Heart left ventricle (tissue), 16 donors: Measurements from ENCODE around the gene ABHD16A. TPM values are rescaled to one million over a fixed set of nuclear protein-coding genes. Genes with fewer than 3 reads are reported as not detected.

Source experiments
- ATAC-seq, 4 donors: fragments of 200-7000 bp; cut with Tn5 transposase; one replicate each; pipeline ENCODE4 v1.9.1; 2020 to 2022; ENCODE audit warnings: moderate library complexity in 4 of 4, mild to moderate bottlenecking in 3 of 4, moderate number of reproducible peaks in 1 of 4
- DNase-seq, 5 donors: peaks; one replicate each; pipeline ENCODE4 v3.0.0-alpha.2; 2020
- H3K27ac ChIP-seq, 12 donors: fragments of 200-600 bp; sonication (generic) in 4 of 12; one replicate each; pipeline versions ENCODE4 v1.5.0 to v1.8.0; 2016 to 2022; ENCODE audit warnings: mild to moderate bottlenecking in 2 of 12
- H3K27me3 ChIP-seq, 9 donors: fragments of 200-600 bp; sonication (generic) in 2 of 9; one replicate each; pipeline versions ENCODE4 v1.5.1 to v1.8.0; 2016 to 2022; ENCODE audit warnings: mild to moderate bottlenecking in 3 of 9
- H3K36me3 ChIP-seq, 9 donors: fragments of 200-600 bp; sonication (generic) in 2 of 9; one replicate each; pipeline versions ENCODE4 v1.5.0 to v1.8.0; 2018 to 2022; ENCODE audit warnings: mild to moderate bottlenecking in 2 of 9
- H3K4me1 ChIP-seq, 12 donors: fragments of 200-600 bp; sonication (generic) in 4 of 12; one replicate each; pipeline versions ENCODE4 v1.5.0 to v1.8.0; 2016 to 2022; ENCODE audit warnings: mild to moderate bottlenecking in 3 of 12
- H3K4me3 ChIP-seq, 12 donors: fragments of 200-600 bp; sonication (generic) in 4 of 12; one replicate each; pipeline versions ENCODE4 v1.5.0 to v1.8.0; 2017 to 2022; ENCODE audit warnings: mild to moderate bottlenecking in 9 of 12, moderate library complexity in 4 of 12
- H3K9me3 ChIP-seq, 12 donors: fragments of 200-600 bp; sonication (generic) in 4 of 12; one replicate each; pipeline versions ENCODE4 v1.5.0 to v1.8.0; 2016 to 2022; ENCODE audit warnings: mild to moderate bottlenecking in 1 of 12
- POLR2A ChIP-seq, 2 donors: fragments of 450-650 bp; IDR thresholded peaks; one replicate each; pipeline ENCODE4 v1.6.1; 2017; ENCODE audit warnings: antibody characterized with exemption in 2 of 2, mild to moderate bottlenecking in 2 of 2, moderate library complexity in 2 of 2
- WGBS, 4 donors: extraction: QIAGEN DNeasy Blood & Tissue Kit in 2 of 4; methylation state at CpG; one replicate each; pipeline versions ENCODE4 v1.1.5 to v1.1.7; 2013 to 2018; 5-methylcytosine and 5-hydroxymethylcytosine counted together
- intact Hi-C, 10 donors: fragments of 100-400 bp; cut with DNase I; formaldehyde crosslinking; loops; one replicate each; pipeline versions ENCODE4 v1.11.1 to v1.14.2; 2022
- polyA plus RNA-seq, 2 donors: library from polyadenylated mRNA; stranded (reverse); fragments of 200-250 nt; gene quantifications; one replicate each; pipeline ENCODE4 v1.2.3, GENCODE V29; 2013
- total RNA-seq, 9 donors: library from RNA; depleted of rRNA in 2 of 9; stranded (reverse); fragments of >200 nt in 2 of 9; fragmentation: NEBNext Ultra II Directional in 3 of 9; extraction: Animal tissue kit (Norgen Biotek cat#: 25700) in 3 of 9; gene quantifications; one replicate each; pipeline versions ENCODE4 v1.1.0 to v1.2.4, GENCODE V29; 2016 to 2023
- TF ChIP-seq, protein P1 (sequence below), 12 donors: fragments of 200-600 bp; sonication (generic) in 4 of 12; IDR thresholded peaks; one replicate each; pipeline versions ENCODE4 v1.5.0 to v1.8.0; 2018 to 2022; ENCODE audit warnings: antibody characterized with exemption in 12 of 12, mild to moderate bottlenecking in 5 of 12
- donor health status: ischemic (EF 13 %, LVEDD 7.1; RV severe dilation, severe dysfunction).
- donor health status: healthy with polysubstance abuse.
- donor health status: DM: no; HTN: yes; CAD: no.
- donor health status: DM: no; HTN: no; CAD: no.
- donor health status: ischemic (EF 25% LVEDD 6.9; RV normal size, moderate dysfunction).
- donor health status: ischemic (EF 25% LVEDD 5.7; RV mildly dilated, moderate dysfunction).
- donor health status: healthy.
- donor health status: DM: yes; HTN: yes; CAD: no.
- donor health status: ischemic (EF 35%, LVEDD 5.7; RV mildly dilated, moderate dysfunction).
- donor health status: nonischemic (EF 11% LVEDD 7.7; RV severe dilation, severe dysfunction).
- donor health status: DM: yes; HTN: yes; CAD: no.
- donor health status: PGD.
- donor health status: ischemic (EF 29% LVEDD 5.4; RV normal size, mild dysfunction).
- donor health status: nonischemic (EF 23%, LVEDD 6.1; RV moderate dilation, normal function).

The ABHD16A gene
- total and polyA plus RNA-seq, 11 donors, result 16.5 to 54.7 (median 27.4) TPM

DNA sequence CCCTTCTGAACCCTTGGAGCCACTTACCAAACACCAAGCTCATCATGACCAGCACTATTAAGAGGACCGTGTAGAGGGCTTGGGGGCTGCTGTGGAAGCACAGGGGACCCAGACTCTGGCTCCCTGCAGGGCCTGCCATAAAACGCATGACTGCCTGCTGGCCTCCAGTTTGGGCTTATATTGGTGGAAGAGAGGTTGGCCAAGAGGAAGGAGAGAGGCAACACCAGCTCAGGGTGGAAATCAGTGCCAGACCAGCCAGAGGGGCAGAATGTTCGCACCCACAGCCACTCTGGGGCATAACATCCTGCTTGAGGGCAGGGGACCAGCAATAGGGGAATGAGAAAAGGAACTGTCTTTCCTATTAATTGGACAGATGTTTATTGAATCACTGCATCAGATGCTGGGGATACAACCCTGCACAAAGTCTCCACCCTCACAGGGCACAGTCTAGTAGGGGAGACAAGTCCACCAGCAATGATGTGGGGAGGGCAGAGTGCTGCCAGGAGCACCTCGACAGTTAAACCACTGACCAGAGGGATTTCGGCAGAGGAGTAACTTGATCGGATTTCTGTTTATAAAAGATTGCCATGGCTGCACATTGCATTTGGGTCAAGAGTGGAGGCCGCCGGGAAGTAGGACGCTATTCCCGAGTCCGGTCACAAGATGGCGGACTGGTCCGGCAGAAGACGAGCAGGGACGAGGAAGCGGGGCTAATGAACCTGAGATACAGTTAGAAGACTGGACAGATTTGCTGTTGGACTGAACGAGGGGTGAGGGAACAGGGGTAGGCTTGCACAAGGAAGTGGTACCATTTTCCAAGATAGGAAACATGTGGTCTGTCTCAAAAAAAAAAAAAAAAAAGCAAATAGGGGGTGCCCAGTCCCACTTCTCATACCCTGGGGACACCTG, 22.6 kb downstream of the ABHD16A start, which contains the start of gene LY6G5C:
Gene LY6G5C, minus strand, starts transcription at position 842 of the 909 bp plus-strand sequence. Its CDS starts 694 bp downstream, at position 148.
- TF ChIP-seq, protein P1, sequence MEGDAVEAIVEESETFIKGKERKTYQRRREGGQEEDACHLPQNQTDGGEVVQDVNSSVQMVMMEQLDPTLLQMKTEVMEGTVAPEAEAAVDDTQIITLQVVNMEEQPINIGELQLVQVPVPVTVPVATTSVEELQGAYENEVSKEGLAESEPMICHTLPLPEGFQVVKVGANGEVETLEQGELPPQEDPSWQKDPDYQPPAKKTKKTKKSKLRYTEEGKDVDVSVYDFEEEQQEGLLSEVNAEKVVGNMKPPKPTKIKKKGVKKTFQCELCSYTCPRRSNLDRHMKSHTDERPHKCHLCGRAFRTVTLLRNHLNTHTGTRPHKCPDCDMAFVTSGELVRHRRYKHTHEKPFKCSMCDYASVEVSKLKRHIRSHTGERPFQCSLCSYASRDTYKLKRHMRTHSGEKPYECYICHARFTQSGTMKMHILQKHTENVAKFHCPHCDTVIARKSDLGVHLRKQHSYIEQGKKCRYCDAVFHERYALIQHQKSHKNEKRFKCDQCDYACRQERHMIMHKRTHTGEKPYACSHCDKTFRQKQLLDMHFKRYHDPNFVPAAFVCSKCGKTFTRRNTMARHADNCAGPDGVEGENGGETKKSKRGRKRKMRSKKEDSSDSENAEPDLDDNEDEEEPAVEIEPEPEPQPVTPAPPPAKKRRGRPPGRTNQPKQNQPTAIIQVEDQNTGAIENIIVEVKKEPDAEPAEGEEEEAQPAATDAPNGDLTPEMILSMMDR (IDR thresholded peaks at IDR 0.05), result peak; percentile 54 to 85 (median 78)
- TF ChIP-seq POLR2A (IDR thresholded peaks at IDR 0.05), result no peak
- DNase-seq (peak; percentile 82 to 90 (median 85)), ATAC-seq (peak; percentile 75 to 92 (median 88))
- Histone ChIP-seq H3K4me1 (peaks cover 0 to 26% (median 14%) of the 10 kb centered on the region in 12 donors), H3K36me3 (peaks cover 0 to 14% (median 6%) of the 10 kb centered on the region in 9 donors), H3K27me3 (no peaks in the 10 kb centered on the region), H3K27ac (peak within 1 kb of the TSS in 11 of 12 donors; percentile 9 to 83 (median 63)), H3K9me3 (no peaks in the 10 kb centered on the region), H3K4me3 (peak within 1 kb of the TSS; percentile 28 to 74 (median 58))
- WGBS, 4 donors, result 11 to 14% (median 13%) methylated on average over 17 of the region's 17 CpGs
- intact Hi-C loops, result loop anchor here (1.0 to 10.0 kb wide), 15 partner anchors 47 to 274 kb away; partner anchors contain the start of genes DDAH2 (in 3 of the 10), NELFE (in 3 of the 10), SKIC2 (in 3 of the 10) and SAPCD1 (in 2 of the 10)

DNA sequence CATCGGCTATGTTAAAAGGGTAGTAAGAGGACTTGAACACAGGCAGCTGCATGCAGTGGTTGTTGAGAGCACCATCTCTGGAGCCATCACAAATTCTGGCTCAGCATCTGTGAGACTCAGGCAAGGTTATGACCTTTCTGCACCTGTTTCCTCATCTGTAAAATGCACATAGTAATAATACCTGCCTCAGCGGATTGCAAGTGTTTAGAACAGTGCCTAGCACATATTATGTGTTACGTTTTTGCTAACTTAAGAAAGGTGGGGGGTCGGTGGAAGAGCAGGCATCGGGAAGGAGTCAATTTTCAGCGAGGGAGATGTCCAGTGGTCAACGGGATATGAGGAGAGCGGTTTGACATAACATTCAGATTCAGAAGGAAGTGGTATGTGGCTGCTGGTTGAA, 25.2 kb downstream of the ABHD16A start:
- Histone ChIP-seq H3K36me3 (peaks cover 0 to 22% (median 8%) of the 10 kb centered on the region in 9 donors), H3K27me3 (no peaks in the 10 kb centered on the region), H3K27ac (no peak overlapping the region), H3K4me1 (peaks cover 0 to 21% (median 14%) of the 10 kb centered on the region in 12 donors), H3K4me3 (no peak overlapping the region), H3K9me3 (no peaks in the 10 kb centered on the region)
- DNase-seq (no peak), ATAC-seq (no peak)
- WGBS, 4 donors, result 77 to 81% (median 78%) methylated on average over 8 of the region's 8 CpGs
- TF ChIP-seq, protein P1 (IDR thresholded peaks at IDR 0.05), result no peak
- intact Hi-C loops, result loop anchor here in 1 of 10 donors (5.0 kb wide), 1 partner anchor 199 kb away; the partner anchor contains the start of gene SLC44A4

DNA sequence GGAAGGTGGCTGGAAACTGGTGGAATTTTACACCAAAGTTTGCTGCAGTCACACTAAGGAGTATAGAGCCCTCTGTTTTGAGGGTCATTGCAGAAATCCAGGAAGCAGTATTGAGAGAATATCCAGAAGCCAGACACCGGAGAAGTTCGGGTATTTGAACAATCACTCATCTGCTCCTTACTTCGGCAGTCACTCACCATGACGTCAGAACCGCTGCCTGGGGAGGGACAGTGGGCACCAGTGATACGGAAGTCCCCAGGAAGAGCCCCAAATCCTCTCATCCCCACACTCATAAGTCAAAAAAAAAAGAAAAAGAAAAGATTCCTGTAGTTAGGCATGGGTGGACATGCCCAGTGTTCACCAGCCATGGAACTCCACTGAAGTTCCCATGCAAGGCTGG, 26.2 kb downstream of the ABHD16A start:
- Histone ChIP-seq H3K36me3 (peaks cover 0 to 32% (median 18%) of the 10 kb centered on the region in 9 donors), H3K4me1 (peaks cover 0 to 19% (median 13%) of the 10 kb centered on the region in 12 donors), H3K4me3 (no peak overlapping the region), H3K27ac (no peak overlapping the region), H3K27me3 (no peaks in the 10 kb centered on the region), H3K9me3 (no peaks in the 10 kb centered on the region)
- intact Hi-C loops, result loop anchor here in 1 of 10 donors (5.0 kb wide), 1 partner anchor 200 kb away; the partner anchor contains the start of gene SLC44A4
- WGBS, 4 donors, result 73 to 83% (median 79%) methylated on average over 6 of the region's 6 CpGs
- ATAC-seq (no peak), DNase-seq (no peak)
- TF ChIP-seq POLR2A (IDR thresholded peaks at IDR 0.05), result no peak
- TF ChIP-seq, protein P1 (IDR thresholded peaks at IDR 0.05), result no peak
